SJSA1 (cell line): ENCODE data around the gene DNM3. TPM values are rescaled to one million over a fixed set of nuclear protein-coding genes. Genes with fewer than 3 reads are reported as not detected.

Source experiments
- DNase-seq, 2 experiments: peaks; one replicate each; pipeline ENCODE4 v3.0.0-alpha.2; 2015 to 2020; ENCODE audit warnings: low spot score in 2 of 2, low read depth in 1 of 2
- H3K27ac ChIP-seq: fragments of 250-450 bp; sonication (Bioruptor Pico); 2 replicates; pipeline ENCODE4 v1.5.1; 2020; ENCODE audit warnings: mild to moderate bottlenecking, moderate library complexity
- H3K27me3 ChIP-seq: fragments of 250-450 bp; sonication (Bioruptor Pico); replicated peaks from 2 replicates; pipeline ENCODE4 v1.5.1; 2020; ENCODE audit warnings: mild to moderate bottlenecking, moderate library complexity
- H3K36me3 ChIP-seq: fragments of 250-450 bp; sonication (Bioruptor Pico); 2 replicates; pipeline ENCODE4 v1.5.1; 2020; ENCODE audit warnings: mild to moderate bottlenecking
- H3K4me1 ChIP-seq: fragments of 250-450 bp; sonication (Bioruptor Pico); replicated peaks from 2 replicates; pipeline ENCODE4 v1.6.1; 2021; ENCODE audit warnings: mild to moderate bottlenecking
- H3K4me3 ChIP-seq: fragments of 250-450 bp; sonication (Bioruptor Pico); 2 replicates; pipeline ENCODE4 v1.5.1; 2020; ENCODE audit warnings: mild to moderate bottlenecking
- H3K9me3 ChIP-seq: fragments of 250-450 bp; sonication (Bioruptor Pico); replicated peaks from 2 replicates; pipeline ENCODE4 v1.5.1; 2020; ENCODE audit warnings: mild to moderate bottlenecking
- total RNA-seq: library from RNA; depleted of rRNA; stranded (reverse); fragments of >200 nt; shearing (Covaris generic); gene quantifications from 2 replicates; pipeline ENCODE4 v1.2.3, GENCODE V29; 2014

Gene DNM3
- total RNA-seq, 1 experiment from 2014 or later = 1.7 TPM

DNA sequence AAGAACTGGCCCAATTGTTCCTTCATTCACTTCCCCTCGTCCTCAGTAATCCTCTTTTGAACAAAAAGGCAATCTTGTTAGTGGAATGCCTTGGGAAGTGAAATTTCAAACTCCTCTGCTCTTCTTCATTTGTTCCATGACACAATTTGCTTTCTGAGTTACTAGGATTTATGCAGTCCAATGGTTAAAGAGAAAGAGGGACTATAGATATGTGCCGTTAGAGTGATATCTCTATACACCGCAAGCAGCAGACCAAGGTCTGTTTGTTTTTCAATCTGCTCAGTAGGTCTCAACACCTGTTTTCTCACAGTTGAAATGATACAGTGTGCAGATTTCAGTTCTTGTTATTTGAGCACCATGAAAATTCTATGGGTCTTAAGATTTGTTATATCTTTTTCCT lies 244.0 kb downstream of the DNM3 start:
- DNase-seq = no peak
- Histone ChIP-seq H3K27ac (no peak overlapping the region), H3K27me3 (no peaks in the 10 kb centered on the region), H3K4me3 (no peak overlapping the region), H3K36me3 (no peaks in the 10 kb centered on the region), H3K4me1 (peaks cover 4% of the 10 kb centered on the region), H3K9me3 (no peaks in the 10 kb centered on the region)

DNA sequence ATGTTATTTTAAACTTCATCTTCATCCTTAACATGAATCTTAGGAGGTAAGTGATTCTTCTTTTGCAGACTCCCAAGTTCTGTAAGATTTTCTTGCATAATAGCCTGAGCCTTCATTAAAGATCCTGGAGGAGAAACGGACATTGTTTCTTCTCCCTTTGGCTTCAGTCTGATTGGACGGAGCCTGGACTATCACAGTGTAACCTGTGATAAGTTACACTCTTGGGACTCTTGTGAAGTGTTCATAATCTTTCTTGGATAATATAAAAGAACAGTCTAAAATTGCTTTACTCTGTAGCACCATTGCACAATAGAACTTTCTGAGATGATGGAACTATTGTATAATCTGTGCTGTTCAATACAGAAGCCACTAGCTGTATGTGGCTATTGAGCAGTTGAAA lies 244.8 kb downstream of the DNM3 start:
- Histone ChIP-seq H3K4me1 (peaks cover 4% of the 10 kb centered on the region), H3K36me3 (no peaks in the 10 kb centered on the region), H3K27me3 (no peaks in the 10 kb centered on the region), H3K27ac (no peak overlapping the region), H3K9me3 (no peaks in the 10 kb centered on the region), H3K4me3 (no peak overlapping the region)
- DNase-seq = no peak

GRCh38 chr1:172088256-172088655 lies 247.0 kb downstream of the DNM3 start:
- no peak overlapping the region for H3K4me3 ChIP-seq
- H3K4me1 ChIP-seq = no peaks in the 10 kb centered on the region; the same call in 1 of the 2 replicates
- no peaks in the 10 kb centered on the region for H3K9me3 ChIP-seq
- H3K27ac ChIP-seq = no peak overlapping the region
- H3K27me3 ChIP-seq = no peaks in the 10 kb centered on the region
- no peaks in the 10 kb centered on the region for H3K36me3 ChIP-seq
- DNase-seq = no peak

DNA sequence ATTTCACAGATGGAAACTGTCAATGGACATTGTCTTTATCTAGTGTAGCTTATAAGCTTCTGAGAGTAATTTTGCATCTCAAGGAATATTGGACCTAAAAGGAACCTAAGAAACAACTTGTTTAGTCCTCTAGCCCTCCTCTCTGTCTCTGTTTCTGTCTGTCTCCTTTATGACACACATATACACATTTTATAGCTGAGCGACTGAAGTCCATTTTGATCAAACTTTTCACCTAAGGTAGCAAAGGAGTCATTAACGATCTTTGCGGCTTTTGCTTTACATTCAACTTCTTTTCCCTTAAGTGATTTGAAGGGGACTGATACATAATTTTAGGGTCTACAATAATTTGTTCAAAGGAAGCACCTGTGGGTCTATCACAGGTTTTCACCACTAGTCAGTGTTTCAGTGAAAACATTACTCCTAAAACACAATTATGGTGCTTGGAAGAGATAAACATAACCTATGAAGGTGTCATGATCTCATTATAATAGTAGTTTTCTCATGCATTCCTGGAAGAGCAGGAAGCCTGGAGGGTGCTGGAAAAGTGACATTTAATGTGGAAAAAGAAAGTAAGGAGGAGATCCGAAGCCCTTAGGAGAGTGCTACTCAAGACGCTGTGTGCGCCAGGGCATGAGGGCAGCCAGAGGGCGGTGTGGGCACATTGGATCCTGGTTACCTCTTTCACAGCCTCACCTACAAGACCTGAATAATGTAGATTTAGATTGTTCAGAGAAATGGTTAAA lies 248.6 kb downstream of the DNM3 start:
- peak; percentile 42 to 53 for DNase-seq
- Histone ChIP-seq H3K4me3 (no peak overlapping the region), H3K27me3 (no peaks in the 10 kb centered on the region), H3K9me3 (no peaks in the 10 kb centered on the region), H3K4me1 (no peaks in the 10 kb centered on the region), H3K27ac (no peak overlapping the region), H3K36me3 (no peaks in the 10 kb centered on the region)

GRCh38 chr1:172090511-172090817 lies 249.2 kb downstream of the DNM3 start:
- H3K36me3 ChIP-seq = no peaks in the 10 kb centered on the region
- no peaks in the 10 kb centered on the region for H3K9me3 ChIP-seq
- H3K4me3 ChIP-seq = no peak overlapping the region
- no peak for DNase-seq
- H3K27ac ChIP-seq = no peak overlapping the region
- H3K4me1 ChIP-seq = no peaks in the 10 kb centered on the region
- no peaks in the 10 kb centered on the region for H3K27me3 ChIP-seq

DNA sequence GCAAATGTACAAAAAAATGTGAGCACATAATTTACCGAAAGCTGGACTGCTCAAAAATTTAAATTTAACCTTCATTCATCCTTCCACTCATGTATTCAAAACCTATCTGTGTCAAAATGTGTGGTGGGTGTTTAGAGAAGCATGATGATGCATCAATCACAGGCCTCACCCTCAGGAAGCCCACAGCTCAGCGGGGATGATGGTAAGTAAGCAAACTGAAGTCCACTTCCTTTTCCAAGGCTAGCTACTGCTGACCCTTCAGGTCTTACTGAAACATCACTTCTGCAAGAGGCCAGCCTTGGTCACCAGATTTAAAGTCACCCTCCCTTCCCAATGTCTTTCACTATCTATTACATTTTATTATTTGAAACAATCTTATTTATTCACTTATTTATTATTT lies 254.5 kb downstream of the DNM3 start:
- no peak overlapping the region for H3K27ac ChIP-seq
- DNase-seq = no peak
- H3K4me1 ChIP-seq = no peaks in the 10 kb centered on the region
- H3K9me3 ChIP-seq = no peaks in the 10 kb centered on the region
- no peak overlapping the region for H3K4me3 ChIP-seq
- no peaks in the 10 kb centered on the region for H3K36me3 ChIP-seq
- H3K27me3 ChIP-seq = no peaks in the 10 kb centered on the region

GRCh38 chr1:172105230-172105629 lies 263.9 kb downstream of the DNM3 start:
- Histone ChIP-seq H3K27ac (no peak overlapping the region), H3K36me3 (no peaks in the 10 kb centered on the region)
- DNase-seq = no peak

GRCh38 chr1:172107316-172107975 lies 266.1 kb downstream of the DNM3 start:
- no peaks in the 10 kb centered on the region; the same call in 1 of the 2 replicates for H3K4me1 ChIP-seq
- H3K27ac ChIP-seq = no peak overlapping the region
- no peaks in the 10 kb centered on the region for H3K27me3 ChIP-seq
- H3K4me3 ChIP-seq = no peak overlapping the region
- no peaks in the 10 kb centered on the region for H3K9me3 ChIP-seq
- no peaks in the 10 kb centered on the region for H3K36me3 ChIP-seq
- DNase-seq = no peak

More at GRCh38 chr1:172105230-172105629, 263.9 kb downstream of the DNM3 start:
- H3K9me3 ChIP-seq = no peaks in the 10 kb centered on the region
- H3K4me1 ChIP-seq = no peaks in the 10 kb centered on the region; the same call in 1 of the 2 replicates
- H3K4me3 ChIP-seq = no peak overlapping the region
- H3K27me3 ChIP-seq = no peaks in the 10 kb centered on the region

- no peaks in the 10 kb centered on the region for H3K36me3 ChIP-seq
- H3K27ac ChIP-seq = no peak overlapping the region
- no peaks in the 10 kb centered on the region; the same call in 1 of the 2 replicates for H3K4me1 ChIP-seq
- no peak for DNase-seq
- no peak overlapping the region for H3K4me3 ChIP-seq
- H3K27me3 ChIP-seq = no peaks in the 10 kb centered on the region
- no peaks in the 10 kb centered on the region for H3K9me3 ChIP-seq
These were observed 267.0 kb downstream of the DNM3 start for GRCh38 chr1:172108161-172108893.

DNA sequence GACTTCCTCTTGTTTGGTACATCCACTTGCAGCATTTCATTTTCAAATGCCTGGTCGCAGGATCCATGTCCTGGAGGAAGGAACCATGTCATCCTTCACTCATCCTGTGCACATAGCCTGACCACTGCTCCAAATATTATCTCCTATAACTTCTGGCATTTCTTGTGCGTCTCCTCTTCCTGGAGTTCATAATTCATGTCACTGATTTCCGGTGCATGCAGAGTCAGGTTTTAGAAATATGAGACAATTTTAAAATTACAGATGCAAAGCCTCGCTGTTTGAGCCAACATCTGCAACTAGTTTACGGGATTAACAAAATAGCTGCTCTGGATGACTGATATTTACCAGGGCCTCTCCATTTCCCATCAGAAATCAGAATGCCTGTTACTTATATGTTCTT lies 268.1 kb downstream of the DNM3 start:
- no peak overlapping the region for H3K4me3 ChIP-seq
- H3K4me1 ChIP-seq = no peaks in the 10 kb centered on the region; the same call in 1 of the 2 replicates
- H3K27ac ChIP-seq = no peak overlapping the region
- H3K9me3 ChIP-seq = no peaks in the 10 kb centered on the region
- DNase-seq = no peak
- H3K36me3 ChIP-seq = no peaks in the 10 kb centered on the region
- H3K27me3 ChIP-seq = no peaks in the 10 kb centered on the region

- DNase-seq = no peak
- Histone ChIP-seq H3K27ac (no peak overlapping the region), H3K4me3 (no peak overlapping the region), H3K9me3 (no peaks in the 10 kb centered on the region), H3K36me3 (no peaks in the 10 kb centered on the region), H3K27me3 (no peaks in the 10 kb centered on the region), H3K4me1 (no peaks in the 10 kb centered on the region)
These were observed 271.3 kb downstream of the DNM3 start for GRCh38 chr1:172112576-172112975.

DNA sequence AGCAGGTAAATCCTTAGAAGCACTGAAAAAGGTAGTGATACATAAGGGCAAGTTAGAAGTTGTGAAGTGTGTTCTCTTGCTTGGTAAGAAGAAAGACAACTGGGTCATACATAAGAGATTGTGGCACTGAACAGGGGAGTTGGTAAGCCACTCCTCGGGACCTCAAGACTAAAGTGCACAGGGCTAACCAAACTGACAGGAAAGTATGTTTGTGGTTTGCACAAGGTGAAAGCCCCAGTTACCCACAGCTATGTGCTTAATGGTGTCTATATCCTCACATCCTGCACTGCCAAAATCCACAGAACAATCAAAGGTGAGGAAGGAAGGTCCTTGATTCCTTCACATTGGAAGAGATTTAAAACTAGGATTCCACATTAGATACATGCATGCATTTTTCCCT lies 276.5 kb downstream of the DNM3 start:
- Histone ChIP-seq H3K4me3 (no peak overlapping the region), H3K27me3 (no peaks in the 10 kb centered on the region), H3K9me3 (no peaks in the 10 kb centered on the region), H3K27ac (no peak overlapping the region), H3K4me1 (no peaks in the 10 kb centered on the region), H3K36me3 (no peaks in the 10 kb centered on the region)
- no peak for DNase-seq

DNA sequence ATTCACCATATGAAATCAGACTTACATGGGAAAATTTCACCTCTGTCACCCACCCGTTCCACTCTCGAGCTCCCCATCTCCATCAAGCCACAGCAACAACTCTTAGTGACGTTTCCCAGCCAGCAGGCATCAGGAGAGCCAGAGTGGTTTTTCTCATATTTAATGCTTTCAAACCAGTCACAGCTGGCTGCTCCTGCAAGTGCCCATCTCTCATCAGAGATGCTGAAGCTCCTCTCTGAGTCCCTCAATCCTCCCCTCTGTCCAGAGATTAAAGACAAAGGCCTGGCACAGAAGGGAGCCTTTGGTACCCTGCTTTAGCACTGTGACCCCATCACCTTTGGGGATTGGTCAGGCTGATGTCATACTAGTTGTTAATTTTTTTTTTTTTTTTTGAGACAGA lies 277.3 kb downstream of the DNM3 start:
- Histone ChIP-seq H3K27ac (no peak overlapping the region), H3K4me3 (no peak overlapping the region), H3K36me3 (no peaks in the 10 kb centered on the region), H3K4me1 (no peaks in the 10 kb centered on the region), H3K27me3 (no peaks in the 10 kb centered on the region), H3K9me3 (no peaks in the 10 kb centered on the region)
- no peak for DNase-seq

DNA sequence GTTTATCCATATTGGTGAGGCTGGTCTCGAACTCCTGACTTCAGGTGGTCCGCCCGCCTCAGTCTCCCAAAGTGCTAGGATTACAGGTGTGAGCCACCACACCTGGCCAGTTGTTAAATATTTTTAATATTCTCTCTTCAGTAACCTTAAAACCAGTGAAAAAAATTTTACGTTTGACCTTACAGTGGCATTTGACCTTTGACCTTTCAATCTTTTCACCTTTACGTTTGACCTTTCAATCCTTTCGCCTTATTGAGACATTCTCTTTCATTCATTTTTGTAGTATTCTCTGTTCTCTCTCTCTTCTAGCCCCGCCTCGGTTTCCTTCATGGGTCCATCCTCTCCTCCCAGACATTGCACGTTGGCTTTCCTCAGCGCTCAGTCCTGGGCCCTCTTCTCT lies 277.9 kb downstream of the DNM3 start:
- no peak for DNase-seq

More for the DNA sequence above, 277.9 kb downstream of the DNM3 start:
- H3K36me3 ChIP-seq = no peaks in the 10 kb centered on the region
- no peaks in the 10 kb centered on the region for H3K4me1 ChIP-seq
- H3K9me3 ChIP-seq = no peaks in the 10 kb centered on the region
- no peak overlapping the region for H3K4me3 ChIP-seq
- H3K27me3 ChIP-seq = no peaks in the 10 kb centered on the region
- no peak overlapping the region for H3K27ac ChIP-seq
